ENCODE results near the gene DIDO1. TPM values are rescaled to one million over a fixed set of nuclear protein-coding genes. Genes with fewer than 3 reads are reported as not detected.

DIDO1 gene
- total RNA-seq, 1 experiment from 2014 or later, result 108 TPM

Other genes with a start within 250 kb of the DIDO1 start
- 0.02 TPM in 1 of 2 replicates, not detected in the other for gene NTSR1, start 217.7 kb downstream of the DIDO1 start, total RNA-seq (2014; rRNA removed; shearing (Covaris generic))
- 52.5 and 57.4 TPM in 2 replicates for gene MRGBP, start 130.0 kb downstream of the DIDO1 start, total RNA-seq (2014; rRNA removed; shearing (Covaris generic))
- 46.6 and 49.0 TPM in 2 replicates for gene OGFR, start 121.7 kb downstream of the DIDO1 start, total RNA-seq (2014; rRNA removed; shearing (Covaris generic))
- 2.0 and 2.1 TPM in 2 replicates for gene COL9A3, start 109.5 kb downstream of the DIDO1 start, total RNA-seq (2014; rRNA removed; shearing (Covaris generic))
- 19.9 and 21.2 TPM in 2 replicates for gene TCFL5, start 64.7 kb downstream of the DIDO1 start, total RNA-seq (2014; rRNA removed; shearing (Covaris generic))
- 109 and 117 TPM in 2 replicates for gene GID8, start 11.6 kb upstream of the DIDO1 start, total RNA-seq (2014; rRNA removed; shearing (Covaris generic))
- 1.1 and 2.1 TPM in 2 replicates for gene SLC17A9, start 26.2 kb upstream of the DIDO1 start, total RNA-seq (2014; rRNA removed; shearing (Covaris generic))
- gene BHLHE23, start 80.5 kb upstream of the DIDO1 start, total RNA-seq (2014; rRNA removed; shearing (Covaris generic)), result not detected in 2 replicates

Data from SJCRH30 (cell line).